GM12892 (cell line): ENCODE measurements around the gene PLXNB1.

Source experiments
- DNase-seq: peaks from one replicate; pipeline ENCODE4 v3.0.0; 2011; ENCODE audit not compliant: insufficient read length
- FAIRE-seq: peaks from 2 replicates; lab custom pipeline; 2011; peaks lifted over from hg19 to GRCh38; lab: Jason Lieb, UNC
- POLR2A ChIP-seq: IDR thresholded peaks from 2 replicates; pipeline ENCODE4 v1.6.1; 2011; ENCODE audit warnings: low read depth, low read length, control low read depth
- POLR2AphosphoS5 ChIP-seq: IDR thresholded peaks from 2 replicates; pipeline ENCODE4 v1.6.1; 2011; ENCODE audit warnings: low read depth, low read length, control low read depth
- TAF1 ChIP-seq: IDR thresholded peaks from 2 replicates; pipeline ENCODE4 v1.6.1; 2011; ENCODE audit warnings: low read depth, mild to moderate bottlenecking, control low read depth, low read length, borderline replicate concordance

Gene PLXNB1

DNA sequence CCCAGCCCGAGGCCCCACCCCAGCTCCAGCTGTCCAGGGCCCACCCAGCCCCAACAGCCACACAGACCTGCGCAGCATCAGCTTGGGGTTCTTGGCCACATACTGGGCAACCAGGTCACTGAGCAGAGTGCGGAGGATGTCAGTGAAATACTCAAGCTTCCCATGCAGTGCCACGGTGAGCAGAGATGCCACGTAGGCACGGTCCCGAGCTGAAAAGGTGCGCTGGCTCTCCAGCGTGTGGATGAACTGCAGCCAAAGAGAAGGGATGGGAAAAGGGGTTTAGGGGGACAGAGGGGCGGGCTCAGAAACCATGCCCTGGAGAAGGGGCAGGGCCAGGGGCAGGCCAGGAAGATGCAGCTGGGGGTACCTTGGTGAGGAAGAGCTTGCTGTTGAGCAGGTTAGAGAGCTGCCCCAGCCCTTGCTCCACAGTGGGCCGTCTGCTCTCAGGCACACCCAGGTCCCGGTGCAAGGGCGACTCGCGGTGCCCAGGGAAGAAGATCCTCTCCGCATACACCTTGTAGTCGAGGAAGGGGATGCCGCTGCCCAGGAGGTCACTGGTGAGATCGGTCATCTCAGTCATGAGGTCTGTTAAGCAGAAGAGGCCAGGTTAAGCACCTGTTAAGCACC lies 17.4 kb downstream of the PLXNB1 start:
- TF ChIP-seq TAF1 (no peak), POLR2A (no peak), POLR2AphosphoS5 (no peak)
- no peak for FAIRE-seq
- no peak for DNase-seq

GRCh38 chr3:48411606-48412374 lies 18.1 kb downstream of the PLXNB1 start:
- TF ChIP-seq TAF1 (no peak), POLR2A (no peak), POLR2AphosphoS5 (no peak)
- DNase-seq (no peak), FAIRE-seq (no peak)

DNA sequence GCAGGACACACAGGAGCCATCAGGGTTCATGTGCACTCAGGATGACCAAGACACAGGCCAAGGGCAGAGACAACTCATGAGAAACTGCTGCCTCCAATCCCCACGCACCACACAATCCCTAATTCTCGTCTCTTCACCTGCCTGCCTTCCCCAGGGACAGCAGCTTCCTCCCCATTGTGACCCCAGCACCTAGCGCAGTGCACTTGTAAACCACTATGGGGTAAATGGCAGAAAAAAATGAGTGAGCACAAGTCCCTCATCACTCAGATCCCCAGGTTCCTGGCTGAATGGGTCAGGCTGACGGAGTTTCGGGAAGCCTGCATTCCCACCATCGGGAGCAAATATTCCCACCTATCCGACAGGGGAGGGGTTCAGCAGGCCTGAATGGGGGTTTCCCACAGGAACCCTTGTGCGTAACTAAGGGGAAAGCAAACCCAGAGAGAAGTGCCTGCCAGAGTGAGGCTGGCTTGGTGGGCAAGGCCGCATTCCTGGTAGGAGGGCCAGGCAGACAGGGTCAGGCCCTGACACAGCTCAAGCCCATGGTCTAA lies 18.8 kb downstream of the PLXNB1 start:
- TF ChIP-seq POLR2A (no peak), POLR2AphosphoS5 (no peak), TAF1 (no peak)
- FAIRE-seq (no peak), DNase-seq (no peak)

- peak; percentile 22 for DNase-seq
- FAIRE-seq: no peak
- TF ChIP-seq POLR2AphosphoS5 (no peak), POLR2A (no peak), TAF1 (no peak)
Observed at GRCh38 chr3:48410205-48411040, 19.5 kb downstream of the PLXNB1 start.

DNA sequence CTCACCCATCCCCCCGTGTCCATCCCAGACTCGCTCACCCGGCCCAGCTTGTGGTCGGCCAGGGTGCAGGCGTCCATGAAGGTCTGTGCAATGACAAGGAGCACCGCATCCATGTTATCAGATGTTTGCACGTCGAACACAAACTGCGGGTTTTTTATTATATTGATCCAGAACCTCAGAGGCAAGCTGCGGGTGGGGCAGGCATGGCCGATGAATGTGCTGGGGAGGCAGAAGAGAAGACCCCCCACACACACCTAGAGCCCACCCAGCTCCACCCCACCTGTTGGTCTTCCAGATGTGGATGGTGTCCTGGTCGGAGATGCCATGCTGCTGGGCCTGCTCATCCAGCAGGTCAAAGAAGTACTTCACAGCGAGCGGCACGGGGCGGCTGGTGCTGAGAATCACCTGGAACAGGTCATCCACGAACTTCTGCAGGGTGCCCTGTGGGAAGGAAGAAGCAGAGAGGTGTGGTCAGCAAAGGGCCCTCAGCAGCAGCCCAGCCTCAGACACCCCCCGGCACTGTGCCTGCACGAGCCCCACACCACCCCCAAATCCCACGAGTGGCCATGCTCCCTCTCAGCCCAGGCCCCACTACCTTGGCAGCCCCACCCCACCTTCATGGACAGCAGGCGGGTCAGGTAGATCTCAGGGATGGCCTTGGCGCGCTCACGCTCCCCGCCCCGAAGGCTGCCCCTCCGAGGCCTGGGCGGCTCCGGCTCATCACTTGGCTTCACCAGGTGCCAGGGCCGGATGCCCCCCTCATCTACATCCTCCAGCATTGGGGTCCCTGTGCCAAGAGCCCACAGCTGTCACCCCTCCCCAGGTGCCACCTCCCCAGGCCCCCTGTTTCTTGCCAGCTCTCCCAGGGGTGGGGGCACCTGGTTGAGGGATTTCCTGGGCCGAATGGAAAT lies 20.3 kb downstream of the PLXNB1 start:
- FAIRE-seq: no peak
- TF ChIP-seq TAF1 (no peak), POLR2A (no peak), POLR2AphosphoS5 (no peak)
- DNase-seq: peak; percentile 16

GRCh38 chr3:48408823-48409281 lies 21.0 kb downstream of the PLXNB1 start:
- FAIRE-seq: no peak
- TF ChIP-seq POLR2A: no peak
- no peak for TF ChIP-seq POLR2AphosphoS5
- no peak for TF ChIP-seq TAF1
- DNase-seq: peak; percentile 19

GRCh38 chr3:48407542-48408099 lies 22.3 kb downstream of the PLXNB1 start:
- FAIRE-seq (no peak), DNase-seq (peak; percentile 12)
- TF ChIP-seq POLR2A: no peak
- no peak for TF ChIP-seq POLR2AphosphoS5
- no peak for TF ChIP-seq TAF1

GRCh38 chr3:48406443-48407431 lies 23.1 kb downstream of the PLXNB1 start:
- DNase-seq: peak; percentile 13
- FAIRE-seq: no peak
- no peak for TF ChIP-seq POLR2A
- TF ChIP-seq POLR2AphosphoS5: no peak
- no peak for TF ChIP-seq TAF1

- DNase-seq: no peak
- TF ChIP-seq TAF1 (no peak), POLR2A (no peak)
- no peak for FAIRE-seq
Observed at GRCh38 chr3:48405971-48406370, 23.9 kb downstream of the PLXNB1 start.
